Fibroblast of lung (primary cell): ENCODE results near the gene TGM5.

Source experiments
- EZH2 ChIP-seq: IDR thresholded peaks from 2 replicates; pipeline ENCODE4 v1.5.1; 2012; ENCODE audit warnings: low read length, control low read depth, mild to moderate bottlenecking; ENCODE audit errors: missing control alignments
- TF ChIP-seq, protein P1 (sequence below), 2 donors: IDR thresholded peaks in 1 of 2; conservative IDR thresholded peaks in 1 of 2; 1 replicate in 1 of 2; 2 replicates in 1 of 2; pipeline ENCODE4 v1.5.1; 2011 to 2012; ENCODE audit warnings: low read length in 2 of 2, control low read depth in 1 of 2, inconsistent platforms in 1 of 2, low read depth in 1 of 2, mild to moderate bottlenecking in 1 of 2

DNA sequence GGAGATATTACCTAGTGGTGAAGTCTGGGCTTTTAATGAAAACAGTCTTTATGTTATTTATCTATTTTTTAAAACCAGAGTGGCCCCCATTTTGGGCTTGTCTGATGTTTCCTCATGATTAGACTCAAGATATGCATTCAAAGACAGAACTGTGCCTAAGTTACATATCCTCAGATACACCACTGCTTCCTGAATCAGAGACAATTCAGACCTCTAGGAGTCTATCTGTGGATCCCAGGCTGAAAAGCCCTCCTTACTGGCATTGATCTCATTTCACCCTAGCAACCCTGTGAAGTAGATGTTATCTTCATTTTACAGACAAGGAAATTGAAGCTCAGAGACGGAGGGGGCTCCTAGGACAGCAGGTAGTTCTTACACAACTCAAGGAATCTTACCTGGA is 16.8 kb upstream of the TGM5 start:
- TF ChIP-seq, protein P1, sequence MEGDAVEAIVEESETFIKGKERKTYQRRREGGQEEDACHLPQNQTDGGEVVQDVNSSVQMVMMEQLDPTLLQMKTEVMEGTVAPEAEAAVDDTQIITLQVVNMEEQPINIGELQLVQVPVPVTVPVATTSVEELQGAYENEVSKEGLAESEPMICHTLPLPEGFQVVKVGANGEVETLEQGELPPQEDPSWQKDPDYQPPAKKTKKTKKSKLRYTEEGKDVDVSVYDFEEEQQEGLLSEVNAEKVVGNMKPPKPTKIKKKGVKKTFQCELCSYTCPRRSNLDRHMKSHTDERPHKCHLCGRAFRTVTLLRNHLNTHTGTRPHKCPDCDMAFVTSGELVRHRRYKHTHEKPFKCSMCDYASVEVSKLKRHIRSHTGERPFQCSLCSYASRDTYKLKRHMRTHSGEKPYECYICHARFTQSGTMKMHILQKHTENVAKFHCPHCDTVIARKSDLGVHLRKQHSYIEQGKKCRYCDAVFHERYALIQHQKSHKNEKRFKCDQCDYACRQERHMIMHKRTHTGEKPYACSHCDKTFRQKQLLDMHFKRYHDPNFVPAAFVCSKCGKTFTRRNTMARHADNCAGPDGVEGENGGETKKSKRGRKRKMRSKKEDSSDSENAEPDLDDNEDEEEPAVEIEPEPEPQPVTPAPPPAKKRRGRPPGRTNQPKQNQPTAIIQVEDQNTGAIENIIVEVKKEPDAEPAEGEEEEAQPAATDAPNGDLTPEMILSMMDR (conservative IDR thresholded peaks at IDR 0.05 in 1 of 2, IDR thresholded peaks at IDR 0.05 in 1 of 2; ENCODE audit: low read depth in 1 of 2, low read length in 2 of 2): no peak
- no peak for TF ChIP-seq EZH2
